ENCODE results near the gene GHRHR. TPM values are rescaled to one million over a fixed set of nuclear protein-coding genes. Genes with fewer than 3 reads are reported as not detected.

Gene GHRHR
- total and polyA plus RNA-seq, 2 of the 4 experiments (the other 2 are of a cell fraction) = not detected

GRCh38 chr7:30937416-30937815, 26.3 kb upstream of the GHRHR start:
- TF ChIP-seq RAD21 (IDR thresholded peaks at IDR 0.05; ENCODE audit: low read length) (no peak), SMC3 (IDR thresholded peaks at IDR 0.05; ENCODE audit: low read depth, low read length) (no peak), CEBPB (IDR thresholded peaks at IDR 0.05; ENCODE audit: low read depth, low read length) (no peak), CHD1 (IDR thresholded peaks at IDR 0.05; ENCODE audit: low read depth, low read length) (no peak), FOS (IDR thresholded peaks at IDR 0.05; ENCODE audit: low read depth, low read length) (no peak), POLR2A (IDR thresholded peaks at IDR 0.05; ENCODE audit: low read depth, low read length) (no peak), RCOR1 (IDR thresholded peaks at IDR 0.05; ENCODE audit: insufficient replicate concordance, low read length) (no peak), MAFK (IDR thresholded peaks at IDR 0.05; ENCODE audit: low read depth, low read length) (no peak), RFX5 (IDR thresholded peaks at IDR 0.05; ENCODE audit: low read depth, low read length) (no peak), NFE2L2 (IDR thresholded peaks at IDR 0.05; ENCODE audit: low read depth, low read length) (no peak), BHLHE40 (IDR thresholded peaks at IDR 0.05; ENCODE audit: low read depth, low read length) (no peak)
- WGBS, 2 experiments (ENCODE audit: extremely low coverage in 2 of 2, insufficient read length in 1 of 2) = no CpG with 5 or more reads among the region's 3 CpGs
- no peak for DNase-seq

More at GRCh38 chr7:30937416-30937815, 26.3 kb upstream of the GHRHR start:
- intact Hi-C loops (cut with micrococcal nuclease) = no loop called here
- Histone ChIP-seq H3K14ac (replicated peaks; ENCODE audit: low read depth, low read length) (no peak overlapping the region), H2AK9ac (replicated peaks; ENCODE audit: low read depth, low read length, poor library complexity) (no peak overlapping the region), H2BK20ac (ENCODE audit: low read depth, low read length) (no peak overlapping the region), H3K4ac (ENCODE audit: low read depth, low read length) (no peak overlapping the region), H3K56ac (ENCODE audit: extremely low read depth, insufficient read depth, low read length) (no peak overlapping the region), H3K4me1 (ENCODE audit: control insufficient read depth, insufficient read depth, low read length) (no peaks in the 10 kb centered on the region), H3K9me3 (ENCODE audit: control insufficient read depth, insufficient read depth, low read length) (no peaks in the 10 kb centered on the region), H3K9ac (ENCODE audit: low read depth, low read length) (no peak overlapping the region), H3K23ac (ENCODE audit: low read depth, low read length) (no peak overlapping the region), H4K5ac (ENCODE audit: low read depth, low read length) (no peak overlapping the region), H2AFZ (replicated peaks; ENCODE audit: low read length, poor library complexity) (no peak overlapping the region), H2AK5ac (ENCODE audit: low read depth, low read length) (no peak overlapping the region), H3K79me1 (ENCODE audit: low read depth in 1 of 2, low read length in 2 of 2) (no peaks in the 10 kb centered on the region), H4K8ac (ENCODE audit: low read depth in 2 of 2, low read length in 2 of 2) (no peak overlapping the region), H2BK5ac (ENCODE audit: low read depth, low read length, poor library complexity, severe bottlenecking) (no peak overlapping the region), H3K9me1 (ENCODE audit: insufficient read depth, low read length) (no peaks in the 10 kb centered on the region), H3K27me3 (ENCODE audit: control insufficient read depth, insufficient read depth, low read length) (peaks cover 26% of the 10 kb centered on the region), H4K20me1 (ENCODE audit: insufficient read depth, low read length) (no peaks in the 10 kb centered on the region), H3K4me3 (ENCODE audit: insufficient read depth, low read depth, low read length) (no peak overlapping the region), H3K27ac (ENCODE audit: insufficient read depth, low read length) (no peak overlapping the region), H2BK120ac (ENCODE audit: low read depth, low read length) (no peak overlapping the region), H3K4me2 (ENCODE audit: low read depth, low read length) (no peak overlapping the region), H4K91ac (ENCODE audit: insufficient read depth, low read depth, low read length) (no peak overlapping the region), H2BK15ac (ENCODE audit: low read depth, low read length) (no peak overlapping the region), H3K36me3 (ENCODE audit: control insufficient read depth, insufficient read depth, low read length) (no peaks in the 10 kb centered on the region), H3K18ac (ENCODE audit: low read depth, low read length) (no peak overlapping the region)
- CTCF ChIA-PET = interaction anchor here (1.9 kb wide), 1 partner anchor 18 kb away, joined by 9 read pairs; no protein-coding TSS in a partner anchor
- dilution Hi-C loops (cut with HindIII; ENCODE audit: low sequenced_read_pairs, unreplicated experiment) = no loop called here
- no TSS peak for BruUV-seq (replicated peaks)
- in situ Hi-C loops (cut with MboI; ENCODE audit: low sequenced_read_pairs) = no loop called here
- no peak for ATAC-seq (ENCODE audit: low read depth)
- POLR2A ChIA-PET (ENCODE audit: unreplicated experiment) = no interaction called here
